HEK293 (cell line): ENCODE measurements around the gene SUPV3L1.
"Not testable (repeated sequence)": the region's sequence is repeated elsewhere in the genome, so short reads cannot be mapped to it uniquely, and the experiment has no call there.

Experiments
- CTCF ChIA-PET: fragments of 350-600 bp; formaldehyde crosslinking; extraction: SDS; loops from one replicate; lab custom pipeline; 2021; ENCODE audit warnings: antibody characterized with exemption; lab: Yijun Ruan, JAX
- POLR2A ChIA-PET: fragments of 300-600 bp; formaldehyde crosslinking; extraction: SDS; loops from one replicate; lab custom pipeline; 2020; ENCODE audit warnings: antibody characterized with exemption, inconsistent platforms; lab: Yijun Ruan, JAX
- H3K27ac ChIP-seq: fragments of 200-500 bp; sonication (Bioruptor generic); 2 replicates; pipeline ENCODE4 v1.5.1; 2014; ENCODE audit warnings: low read depth, low read length, control low read depth, inconsistent platforms; ENCODE audit errors: extremely low read depth
- H3K36me3 ChIP-seq, 2 experiments: fragments of 200-500 bp in 1 of 2; sonication (Bioruptor generic) in 1 of 2; 1 replicate in 1 of 2; 2 replicates in 1 of 2; pipeline ENCODE4 v1.5.1; 2014 to 2017; ENCODE audit warnings: inconsistent platforms in 2 of 2, low read length in 2 of 2; ENCODE audit not compliant: control insufficient read depth in 2 of 2, insufficient read depth in 1 of 2
- H3K4me1 ChIP-seq: fragments of 200-500 bp; sonication (Bioruptor generic); 2 replicates; pipeline ENCODE4 v1.5.1; 2014; ENCODE audit warnings: mild to moderate bottlenecking, low read length, inconsistent platforms; ENCODE audit not compliant: control insufficient read depth, insufficient read depth
- H3K4me3 ChIP-seq: 2 replicates; pipeline ENCODE4 v1.5.1; 2011; ENCODE audit warnings: low read depth, mild to moderate bottlenecking, control low read depth, low read length, moderate library complexity
- H3K9me3 ChIP-seq: fragments of 200-500 bp; sonication (Bioruptor generic); 2 replicates; pipeline ENCODE4 v1.5.1; 2014; ENCODE audit warnings: low read depth, low read length, inconsistent platforms; ENCODE audit not compliant: control insufficient read depth, insufficient read depth
- GLI4 ChIP-seq: fragments of 450-650 bp; formaldehyde crosslinking; IDR thresholded peaks from 2 replicates; pipeline ENCODE4 v1.5.1; 2016; ENCODE audit warnings: missing biosample characterization, missing genetic modification characterization
- IKZF3 ChIP-seq: fragments of 450-650 bp; IDR thresholded peaks from 2 replicates; pipeline ENCODE4 v1.5.0; 2018; ENCODE audit warnings: missing biosample characterization, mild to moderate bottlenecking, missing genetic modification characterization, moderate library complexity
- PRDM1 ChIP-seq: fragments of 450-650 bp; formaldehyde crosslinking; IDR thresholded peaks from 2 replicates; pipeline ENCODE4; 2016; ENCODE audit warnings: missing biosample characterization, missing genetic modification characterization
- RBAK ChIP-seq: fragments of 450-650 bp; formaldehyde crosslinking; IDR thresholded peaks from 2 replicates; pipeline ENCODE4 v1.5.1; 2016; ENCODE audit warnings: missing biosample characterization, missing genetic modification characterization
- SCRT1 ChIP-seq: fragments of 450-650 bp; formaldehyde crosslinking; IDR thresholded peaks from 2 replicates; pipeline ENCODE4 v1.5.1; 2016; ENCODE audit warnings: missing biosample characterization, missing genetic modification characterization, borderline replicate concordance
- SP3 ChIP-seq: fragments of 450-650 bp; formaldehyde crosslinking; IDR thresholded peaks from 2 replicates; pipeline ENCODE4 v1.5.1; 2016; ENCODE audit warnings: missing biosample characterization, missing genetic modification characterization
- SP7 ChIP-seq: fragments of 450-650 bp; formaldehyde crosslinking; IDR thresholded peaks from 2 replicates; pipeline ENCODE4 v1.5.1; 2016; ENCODE audit warnings: missing biosample characterization, missing genetic modification characterization
- YY1 ChIP-seq: fragments of 450-650 bp; formaldehyde crosslinking; IDR thresholded peaks from 2 replicates; pipeline ENCODE4 v1.5.1; 2018; ENCODE audit warnings: missing biosample characterization, missing genetic modification characterization
- ZBTB48 ChIP-seq: fragments of 450-650 bp; formaldehyde crosslinking; IDR thresholded peaks from 2 replicates; pipeline ENCODE4 v1.5.1; 2016; ENCODE audit warnings: missing biosample characterization, missing genetic modification characterization
- ZFHX2 ChIP-seq: fragments of 450-650 bp; formaldehyde crosslinking; conservative IDR thresholded peaks from 2 replicates; pipeline ENCODE4 v1.5.1; 2016; ENCODE audit warnings: missing biosample characterization, missing genetic modification characterization
- ZNF174 ChIP-seq: fragments of 450-650 bp; formaldehyde crosslinking; IDR thresholded peaks from 2 replicates; pipeline ENCODE4 v1.5.0; 2017; ENCODE audit warnings: missing biosample characterization, mild to moderate bottlenecking, missing genetic modification characterization
- ZNF2 ChIP-seq: fragments of 450-650 bp; formaldehyde crosslinking; IDR thresholded peaks from 2 replicates; pipeline ENCODE4 v1.5.1; 2016; ENCODE audit warnings: missing biosample characterization, missing genetic modification characterization
- ZNF335 ChIP-seq: fragments of 450-650 bp; formaldehyde crosslinking; conservative IDR thresholded peaks from 2 replicates; pipeline ENCODE4 v1.5.1; 2016; ENCODE audit warnings: missing biosample characterization, missing genetic modification characterization
- ZNF423 ChIP-seq: fragments of 450-650 bp; formaldehyde crosslinking; IDR thresholded peaks from 2 replicates; pipeline ENCODE4 v1.5.1; 2016; ENCODE audit warnings: missing biosample characterization, missing genetic modification characterization
- ZNF596 ChIP-seq: fragments of 450-650 bp; IDR thresholded peaks from 2 replicates; pipeline ENCODE4 v1.5.0; 2018; ENCODE audit warnings: missing biosample characterization, mild to moderate bottlenecking, missing genetic modification characterization, moderate library complexity
- ZNF610 ChIP-seq: fragments of 450-650 bp; formaldehyde crosslinking; IDR thresholded peaks from 2 replicates; pipeline ENCODE4 v1.5.1; 2016; ENCODE audit warnings: missing biosample characterization, missing genetic modification characterization, borderline replicate concordance
- ZNF629 ChIP-seq: fragments of 450-650 bp; formaldehyde crosslinking; IDR thresholded peaks from 2 replicates; pipeline ENCODE4 v1.5.1; 2017; ENCODE audit warnings: missing biosample characterization, missing genetic modification characterization
- ZNF843 ChIP-seq: fragments of 450-650 bp; formaldehyde crosslinking; IDR thresholded peaks from 2 replicates; pipeline ENCODE4 v1.5.1; 2016; ENCODE audit warnings: missing biosample characterization, missing genetic modification characterization
- TF ChIP-seq, protein P1 (sequence below): fragments of 450-650 bp; formaldehyde crosslinking; IDR thresholded peaks from 2 replicates; pipeline ENCODE4 v1.5.1; 2016; ENCODE audit warnings: missing biosample characterization, missing genetic modification characterization
- TF ChIP-seq, protein P2 (sequence below): fragments of 450-650 bp; formaldehyde crosslinking; IDR thresholded peaks from 2 replicates; pipeline ENCODE4 v1.5.1; 2016; ENCODE audit warnings: missing biosample characterization, missing genetic modification characterization
- TF ChIP-seq, protein P3 (sequence below): fragments of 450-650 bp; formaldehyde crosslinking; conservative IDR thresholded peaks from 2 replicates; pipeline ENCODE4 v1.5.1; 2016; ENCODE audit warnings: low read depth, missing biosample characterization, missing genetic modification characterization
- TF ChIP-seq, protein P4 (sequence below): fragments of 450-650 bp; formaldehyde crosslinking; IDR thresholded peaks from 2 replicates; pipeline ENCODE4 v1.5.1; 2016; ENCODE audit warnings: missing biosample characterization, missing genetic modification characterization, borderline replicate concordance

The SUPV3L1 gene

DNA sequence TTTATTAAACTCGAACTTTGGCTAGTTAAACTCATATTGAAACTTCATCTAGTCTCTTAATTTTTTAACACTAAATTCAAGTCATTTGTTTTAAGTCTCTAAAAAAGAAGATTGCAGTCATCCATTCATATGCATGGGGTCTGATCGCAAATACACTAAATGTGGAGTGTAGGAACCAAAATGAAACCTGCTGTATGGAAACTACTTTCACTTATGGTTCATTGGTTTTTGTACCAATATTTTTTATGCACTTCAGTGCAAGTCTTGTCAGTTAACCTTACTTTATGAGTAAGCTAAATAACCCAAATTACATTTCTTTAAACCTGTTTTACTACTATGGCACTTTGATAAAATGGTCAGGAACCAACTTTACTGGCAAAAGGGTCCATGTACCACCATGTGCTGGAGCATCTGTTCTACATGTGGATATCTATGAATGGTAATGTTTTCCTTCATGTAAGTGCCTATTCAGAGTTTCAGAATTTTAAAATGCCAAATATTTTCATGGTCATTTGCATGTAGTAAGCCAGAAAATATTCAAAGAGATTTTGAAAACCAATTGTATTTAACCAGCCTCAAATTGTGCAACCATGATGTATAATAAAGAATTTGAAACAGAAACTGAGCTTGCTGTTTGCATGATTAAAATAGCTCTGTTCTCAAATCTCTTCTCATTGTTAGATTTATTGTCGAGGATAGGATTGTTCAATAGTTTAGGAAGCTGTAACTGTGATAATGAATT, 7.6 kb upstream of the SUPV3L1 start (continued):
- TF ChIP-seq ZNF2 (no peak), SCRT1 (tag by site-specific recombination) (no peak), SP3 (no peak), SP7 (no peak), RBAK (tag by site-specific recombination) (no peak), ZNF596 (tag by site-specific recombination) (no peak), ZNF335 (tag by site-specific recombination) (no peak), ZNF423 (tag by site-specific recombination) (no peak), YY1 (tag by site-specific recombination) (no peak)
- TF ChIP-seq, protein P1, sequence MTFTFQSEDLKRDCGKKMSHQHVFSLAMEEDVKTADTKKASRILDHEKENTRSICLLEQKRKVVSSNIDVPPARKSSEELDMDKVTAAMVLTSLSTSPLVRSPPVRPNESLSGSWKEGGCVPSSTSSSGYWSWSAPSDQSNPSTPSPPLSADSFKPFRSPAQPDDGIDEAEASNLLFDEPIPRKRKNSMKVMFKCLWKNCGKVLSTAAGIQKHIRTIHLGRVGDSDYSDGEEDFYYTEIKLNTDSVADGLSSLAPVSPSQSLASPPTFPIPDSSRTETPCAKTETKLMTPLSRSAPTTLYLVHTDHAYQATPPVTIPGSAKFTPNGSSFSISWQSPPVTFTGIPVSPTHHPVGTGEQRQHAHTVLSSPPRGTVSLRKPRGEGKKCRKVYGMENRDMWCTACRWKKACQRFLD (tag by site-specific recombination): no peak
- TF ChIP-seq, protein P2, sequence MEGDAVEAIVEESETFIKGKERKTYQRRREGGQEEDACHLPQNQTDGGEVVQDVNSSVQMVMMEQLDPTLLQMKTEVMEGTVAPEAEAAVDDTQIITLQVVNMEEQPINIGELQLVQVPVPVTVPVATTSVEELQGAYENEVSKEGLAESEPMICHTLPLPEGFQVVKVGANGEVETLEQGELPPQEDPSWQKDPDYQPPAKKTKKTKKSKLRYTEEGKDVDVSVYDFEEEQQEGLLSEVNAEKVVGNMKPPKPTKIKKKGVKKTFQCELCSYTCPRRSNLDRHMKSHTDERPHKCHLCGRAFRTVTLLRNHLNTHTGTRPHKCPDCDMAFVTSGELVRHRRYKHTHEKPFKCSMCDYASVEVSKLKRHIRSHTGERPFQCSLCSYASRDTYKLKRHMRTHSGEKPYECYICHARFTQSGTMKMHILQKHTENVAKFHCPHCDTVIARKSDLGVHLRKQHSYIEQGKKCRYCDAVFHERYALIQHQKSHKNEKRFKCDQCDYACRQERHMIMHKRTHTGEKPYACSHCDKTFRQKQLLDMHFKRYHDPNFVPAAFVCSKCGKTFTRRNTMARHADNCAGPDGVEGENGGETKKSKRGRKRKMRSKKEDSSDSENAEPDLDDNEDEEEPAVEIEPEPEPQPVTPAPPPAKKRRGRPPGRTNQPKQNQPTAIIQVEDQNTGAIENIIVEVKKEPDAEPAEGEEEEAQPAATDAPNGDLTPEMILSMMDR: no peak

DNA sequence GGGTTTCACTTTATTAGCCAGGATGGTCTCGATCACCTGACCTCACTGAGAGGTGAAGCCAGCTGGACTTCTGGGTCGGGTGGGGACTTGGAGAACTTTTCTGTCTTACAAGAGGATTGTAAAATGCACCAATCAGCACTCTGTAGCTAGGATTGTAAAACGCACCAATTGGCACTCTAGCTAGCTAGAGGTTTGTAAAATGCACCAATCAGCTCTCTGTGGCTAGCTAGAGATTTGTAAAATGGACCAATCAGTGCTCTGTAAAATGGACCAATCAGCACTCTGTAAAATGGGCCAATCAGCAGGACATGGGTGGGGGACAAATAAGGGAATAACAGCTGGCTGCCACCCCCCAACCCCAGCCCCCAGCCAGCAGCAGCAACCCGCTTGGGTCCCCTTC, 4.7 kb upstream of the SUPV3L1 start:
- POLR2A ChIA-PET, H3K27ac ChIP-seq, H3K4me1 ChIP-seq, H3K9me3 ChIP-seq, H3K4me3 ChIP-seq: not testable (repeated sequence)
- H3K36me3 ChIP-seq: peaks cover 8 to 28% of the 10 kb centered on the region in 2 experiments; a peak in 2 of 3 replicates
- CTCF ChIA-PET: interaction anchor here (1.3 kb wide), 1 partner anchor 233 kb away, joined by 4 read pairs; no protein-coding TSS in a partner anchor

DNA sequence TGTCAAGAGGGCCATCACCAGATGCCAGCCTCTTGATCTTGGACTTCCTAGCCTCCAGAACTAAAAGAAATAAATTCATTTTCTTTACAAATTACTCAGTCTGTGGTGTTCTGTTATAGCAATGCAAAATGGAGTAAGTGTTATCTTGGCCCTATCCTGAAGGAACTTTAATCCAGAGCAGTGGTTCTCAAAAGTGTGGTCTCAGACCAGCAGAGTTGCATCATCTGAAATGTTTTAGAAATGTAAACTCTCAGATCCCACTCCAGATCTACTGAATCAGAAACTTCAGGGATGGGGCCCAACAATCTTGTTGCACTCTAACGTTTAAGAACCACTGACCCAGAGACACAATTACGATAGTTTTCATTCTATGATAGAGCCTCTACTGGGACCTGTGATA, 3.2 kb upstream of the SUPV3L1 start:
- H3K36me3 ChIP-seq: peaks cover 0 to 14% of the 10 kb centered on the region in 2 experiments; a peak in 1 of 3 replicates
- H3K9me3 ChIP-seq: no peaks in the 10 kb centered on the region
- no peak overlapping the region for H3K4me3 ChIP-seq
- ChIA-PET CTCF (interaction anchor here (0.6 kb wide), 1 partner anchor 422 kb away, joined by 3 read pairs; no protein-coding TSS in a partner anchor), POLR2A (no interaction called here)
- TF ChIP-seq ZNF610 (tag by site-specific recombination) (no peak), ZBTB48 (tag by site-specific recombination) (no peak), PRDM1 (tag by site-specific recombination) (no peak), GLI4 (tag by site-specific recombination) (no peak), ZNF629 (tag by site-specific recombination) (no peak), ZNF174 (tag by site-specific recombination) (no peak), IKZF3 (no peak), ZFHX2 (tag by site-specific recombination) (no peak), ZNF843 (tag by site-specific recombination) (no peak)
- TF ChIP-seq, protein P3, sequence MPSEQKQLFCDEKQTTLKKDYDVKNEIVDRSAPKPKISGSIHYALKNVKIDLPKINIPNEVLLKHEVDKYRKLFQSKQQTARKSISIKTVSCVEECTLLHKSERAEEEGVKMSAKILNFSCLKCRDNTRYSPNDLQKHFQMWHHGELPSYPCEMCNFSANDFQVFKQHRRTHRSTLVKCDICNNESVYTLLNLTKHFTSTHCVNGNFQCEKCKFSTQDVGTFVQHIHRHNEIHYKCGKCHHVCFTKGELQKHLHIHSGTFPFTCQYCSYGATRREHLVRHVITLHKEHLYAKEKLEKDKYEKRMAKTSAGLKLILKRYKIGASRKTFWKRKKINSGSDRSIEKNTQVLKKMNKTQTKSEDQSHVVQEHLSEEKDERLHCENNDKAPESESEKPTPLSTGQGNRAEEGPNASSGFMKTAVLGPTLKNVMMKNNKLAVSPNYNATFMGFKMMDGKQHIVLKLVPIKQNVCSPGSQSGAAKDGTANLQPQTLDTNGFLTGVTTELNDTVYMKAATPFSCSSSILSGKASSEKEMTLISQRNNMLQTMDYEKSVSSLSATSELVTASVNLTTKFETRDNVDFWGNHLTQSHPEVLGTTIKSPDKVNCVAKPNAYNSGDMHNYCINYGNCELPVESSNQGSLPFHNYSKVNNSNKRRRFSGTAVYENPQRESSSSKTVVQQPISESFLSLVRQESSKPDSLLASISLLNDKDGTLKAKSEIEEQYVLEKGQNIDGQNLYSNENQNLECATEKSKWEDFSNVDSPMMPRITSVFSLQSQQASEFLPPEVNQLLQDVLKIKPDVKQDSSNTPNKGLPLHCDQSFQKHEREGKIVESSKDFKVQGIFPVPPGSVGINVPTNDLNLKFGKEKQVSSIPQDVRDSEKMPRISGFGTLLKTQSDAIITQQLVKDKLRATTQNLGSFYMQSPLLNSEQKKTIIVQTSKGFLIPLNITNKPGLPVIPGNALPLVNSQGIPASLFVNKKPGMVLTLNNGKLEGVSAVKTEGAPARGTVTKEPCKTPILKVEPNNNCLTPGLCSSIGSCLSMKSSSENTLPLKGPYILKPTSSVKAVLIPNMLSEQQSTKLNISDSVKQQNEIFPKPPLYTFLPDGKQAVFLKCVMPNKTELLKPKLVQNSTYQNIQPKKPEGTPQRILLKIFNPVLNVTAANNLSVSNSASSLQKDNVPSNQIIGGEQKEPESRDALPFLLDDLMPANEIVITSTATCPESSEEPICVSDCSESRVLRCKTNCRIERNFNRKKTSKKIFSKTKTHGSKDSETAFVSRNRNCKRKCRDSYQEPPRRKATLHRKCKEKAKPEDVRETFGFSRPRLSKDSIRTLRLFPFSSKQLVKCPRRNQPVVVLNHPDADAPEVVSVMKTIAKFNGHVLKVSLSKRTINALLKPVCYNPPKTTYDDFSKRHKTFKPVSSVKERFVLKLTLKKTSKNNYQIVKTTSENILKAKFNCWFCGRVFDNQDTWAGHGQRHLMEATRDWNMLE (tag by site-specific recombination): no peak
- TF ChIP-seq, protein P4, sequence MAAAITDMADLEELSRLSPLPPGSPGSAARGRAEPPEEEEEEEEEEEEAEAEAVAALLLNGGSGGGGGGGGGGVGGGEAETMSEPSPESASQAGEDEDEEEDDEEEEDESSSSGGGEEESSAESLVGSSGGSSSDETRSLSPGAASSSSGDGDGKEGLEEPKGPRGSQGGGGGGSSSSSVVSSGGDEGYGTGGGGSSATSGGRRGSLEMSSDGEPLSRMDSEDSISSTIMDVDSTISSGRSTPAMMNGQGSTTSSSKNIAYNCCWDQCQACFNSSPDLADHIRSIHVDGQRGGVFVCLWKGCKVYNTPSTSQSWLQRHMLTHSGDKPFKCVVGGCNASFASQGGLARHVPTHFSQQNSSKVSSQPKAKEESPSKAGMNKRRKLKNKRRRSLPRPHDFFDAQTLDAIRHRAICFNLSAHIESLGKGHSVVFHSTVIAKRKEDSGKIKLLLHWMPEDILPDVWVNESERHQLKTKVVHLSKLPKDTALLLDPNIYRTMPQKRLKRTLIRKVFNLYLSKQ: no peak
- no peaks in the 10 kb centered on the region for H3K4me1 ChIP-seq
- H3K27ac ChIP-seq: no peak overlapping the region
